T-cell (primary cell): ENCODE data around the gene DDIT3. TPM values are rescaled to one million over a fixed set of nuclear protein-coding genes. Genes with fewer than 3 reads are reported as not detected.
"Not testable (repeated sequence)": the region's sequence is repeated elsewhere in the genome, so short reads cannot be mapped to it uniquely, and the experiment has no call there.

Source experiments
- ATAC-seq, 4 experiments: fragments of 200-7000 bp in 3 of 4; fragments of 150-1000 bp in 1 of 4; cut with Tn5 transposase; replicated peaks in 1 of 4; 1 replicate in 3 of 4; 2 replicates in 1 of 4; pipeline ENCODE4 v1.10.0; 2021; ENCODE audit warnings: moderate library complexity in 3 of 4, mild to moderate bottlenecking in 2 of 4, moderate number of reproducible peaks in 1 of 4
- CTCF ChIA-PET, 2 donors: fragments of 300-600 bp; sonication (Branson Sonifier 250); formaldehyde crosslinking; loops; one replicate each; lab custom pipeline; 2022; ENCODE audit warnings: antibody characterized with exemption in 2 of 2; lab: Charles Lee
- POLR2A ChIA-PET, 2 donors: fragments of 300-600 bp; sonication (Branson Sonifier 250); formaldehyde crosslinking; loops; one replicate each; lab custom pipeline; 2022; ENCODE audit warnings: antibody characterized with exemption in 2 of 2; lab: Charles Lee
- DNase-seq, 35 experiments: peaks; one replicate each; pipeline versions ENCODE4 v3.0.0 to v3.0.0-alpha.2; 2013 to 2023
- H3K27ac ChIP-seq: one replicate; pipeline ENCODE4 v1.5.1; 2013; ENCODE audit warnings: low read length
- H3K27me3 ChIP-seq, 2 experiments: replicated peaks in 1 of 2; 1 replicate in 1 of 2; 2 replicates in 1 of 2; pipeline versions ENCODE4 v1.6.1 to v1.7.0; 2013; ENCODE audit warnings: low read length in 1 of 2, mixed read lengths in 1 of 2; ENCODE audit not compliant: control insufficient read depth in 2 of 2, insufficient read depth in 2 of 2; ENCODE audit errors: extremely low read depth in 1 of 2
- H3K36me3 ChIP-seq, 2 donors: 1 replicate in 1 of 2; 2 replicates in 1 of 2; pipeline versions ENCODE4 v1.6.1 to v1.7.0; 2013; ENCODE audit warnings: low read length in 1 of 2; ENCODE audit not compliant: control insufficient read depth in 2 of 2, insufficient read depth in 1 of 2; ENCODE audit errors: extremely low read depth in 1 of 2
- H3K4me1 ChIP-seq, 2 experiments: 1 replicate in 1 of 2; 2 replicates in 1 of 2; pipeline versions ENCODE4 v1.6.1 to v1.7.0; 2013; ENCODE audit warnings: low read length in 2 of 2, mixed read lengths in 1 of 2; ENCODE audit not compliant: insufficient read depth in 2 of 2, control insufficient read depth in 1 of 2; ENCODE audit errors: extremely low read depth in 1 of 2
- H3K4me3 ChIP-seq, 2 donors: 1 replicate in 1 of 2; 2 replicates in 1 of 2; pipeline versions ENCODE4 v1.5.1 to v1.7.0; 2013; ENCODE audit warnings: mild to moderate bottlenecking in 2 of 2, low read length in 1 of 2, moderate library complexity in 1 of 2; ENCODE audit not compliant: control insufficient read depth in 1 of 2; ENCODE audit errors: extremely low read depth in 1 of 2
- H3K9me3 ChIP-seq: 2 replicates; pipeline ENCODE4 v1.7.0; 2013
- H3K27ac Mint-ChIP-seq, 2 donors: one replicate each; pipeline ENCODE4 v1.8.0; 2020 to 2021; ENCODE audit warnings: mild to moderate bottlenecking in 2 of 2, mixed read lengths in 2 of 2
- H3K27me3 Mint-ChIP-seq, 2 donors: one replicate each; pipeline ENCODE4 v1.8.0; 2021 to 2022; ENCODE audit warnings: mixed read lengths in 2 of 2
- H3K36me3 Mint-ChIP-seq: one replicate; pipeline ENCODE4 v1.8.0; 2021; ENCODE audit warnings: mixed read lengths
- H3K4me1 Mint-ChIP-seq, 3 donors: one replicate each; pipeline ENCODE4 v1.8.0; 2020 to 2022; ENCODE audit warnings: mixed read lengths in 3 of 3, mild to moderate bottlenecking in 1 of 3
- H3K4me3 Mint-ChIP-seq, 3 donors: one replicate each; pipeline ENCODE4 v1.8.0; 2020 to 2022; ENCODE audit warnings: mild to moderate bottlenecking in 3 of 3, mixed read lengths in 3 of 3, moderate library complexity in 3 of 3
- H3K9me3 Mint-ChIP-seq, 3 donors: one replicate each; pipeline ENCODE4 v1.8.0; 2020 to 2022; ENCODE audit warnings: mixed read lengths in 3 of 3
- WGBS: methylation state at CpG from one replicate; pipeline ENCODE4 v1.1.5; 2013; ENCODE audit warnings: missing lambda C conversion rate; ENCODE audit not compliant: insufficient coverage; 5-methylcytosine and 5-hydroxymethylcytosine counted together
- total RNA-seq, 35 experiments: library from RNA in 6 of 35; stranded (reverse) in 6 of 35; fragments of 120-200 nt in 1 of 35; gene quantifications; one replicate each; pipeline versions ENCODE4 v1.2.1 to v1.2.4 and lab custom pipeline; 2013 to 2026

Gene DDIT3, protein sequence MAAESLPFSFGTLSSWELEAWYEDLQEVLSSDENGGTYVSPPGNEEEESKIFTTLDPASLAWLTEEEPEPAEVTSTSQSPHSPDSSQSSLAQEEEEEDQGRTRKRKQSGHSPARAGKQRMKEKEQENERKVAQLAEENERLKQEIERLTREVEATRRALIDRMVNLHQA
- total RNA-seq = 10 to 100 TPM; 34.5 to 93.5 (median 40.7) TPM
- 37.2 TPM for total RNA-seq (2013)
- 8.8 to 183 (median 33.6) reads per million in 29 experiments for total RNA-seq (lab: John Stamatoyannopoulos, UW)

DNA sequence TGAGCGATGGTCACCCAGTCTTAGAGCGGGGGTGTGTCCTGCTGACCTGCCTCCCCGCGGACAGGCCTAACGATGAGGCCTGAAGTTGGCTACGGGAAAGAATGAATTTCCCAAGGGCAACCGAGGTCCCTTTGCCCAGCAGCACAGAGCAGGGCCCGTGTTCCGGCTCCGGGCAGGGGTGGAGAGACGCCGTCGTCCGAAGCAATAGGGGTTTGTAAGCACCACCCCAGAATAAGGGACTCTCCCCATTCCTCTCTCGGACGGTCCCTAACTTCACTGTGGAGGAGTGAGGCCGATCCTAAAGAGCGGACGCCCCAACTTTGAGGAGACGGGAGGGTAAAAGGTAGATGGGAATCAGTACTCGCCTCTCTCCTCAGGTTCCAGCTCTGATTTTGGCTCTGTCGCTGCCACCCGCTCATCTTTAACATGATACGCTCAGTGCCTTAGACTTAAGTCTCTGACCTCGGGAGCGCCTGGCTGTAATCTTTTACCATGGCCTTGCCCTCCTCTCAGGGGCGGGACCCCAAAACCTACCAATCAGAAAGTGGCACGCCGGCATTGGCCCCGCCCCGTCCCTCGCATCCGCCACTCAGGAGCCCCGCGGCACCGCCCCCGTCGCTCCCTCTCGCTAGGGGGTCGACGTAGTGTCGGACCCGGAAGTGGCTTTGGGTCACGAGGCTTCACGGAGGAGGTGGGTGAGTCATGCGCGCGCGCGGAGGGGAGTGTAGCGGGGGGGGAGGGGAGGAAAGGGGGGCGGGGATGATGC lies at the start of gene DDIT3:
Gene DDIT3, minus strand, starts transcription at position 462 of the 766 bp plus-strand sequence. CDS start 3,108 bp downstream, outside the sequence.
- H3K4me1 Mint-ChIP-seq = peaks cover 57 to 64% (median 60%) of the 10 kb centered on the region in 3 donors
- ChIA-PET CTCF (interaction anchor here in 1 of 2 donors (1.2 to 1.6 kb wide), 2 partner anchors 40 to 43 kb away, joined by 3 to 4 read pairs; partner anchors contain the start of gene ARHGAP9), POLR2A (interaction anchor here in 1 of 2 donors (0.5 to 2.1 kb wide), 5 partner anchors 8 to 43 kb away, joined by 3 to 10 read pairs (median 4); partner anchors contain the start of gene ARHGAP9)
- under 1% methylated on average over 19 of the region's 52 CpGs for WGBS
- peak; percentile 77 to 82 (median 78) for ATAC-seq
- Histone ChIP-seq H3K27ac (peak within 1 kb of the TSS; percentile 100), H3K9me3 (no peaks in the 10 kb centered on the region), H3K27me3 (no peaks in the 10 kb centered on the region), H3K4me1 (peaks cover 25 to 59% of the 10 kb centered on the region in 2 experiments), H3K36me3 (peaks cover 0 to 41% of the 10 kb centered on the region in 2 donors), H3K4me3 (peak within 1 kb of the TSS; percentile 95 to 98)
- H3K27ac Mint-ChIP-seq = peak within 1 kb of the TSS; percentile 99 to 100
- peak; percentile 98 to 100 (median 99) for DNase-seq
- H3K27me3 Mint-ChIP-seq = no peaks in the 10 kb centered on the region
- H3K9me3 Mint-ChIP-seq = no peaks in the 10 kb centered on the region
- peak within 1 kb of the TSS; percentile 94 to 98 (median 94) for H3K4me3 Mint-ChIP-seq
- H3K36me3 Mint-ChIP-seq = peaks cover 33% of the 10 kb centered on the region

DNA sequence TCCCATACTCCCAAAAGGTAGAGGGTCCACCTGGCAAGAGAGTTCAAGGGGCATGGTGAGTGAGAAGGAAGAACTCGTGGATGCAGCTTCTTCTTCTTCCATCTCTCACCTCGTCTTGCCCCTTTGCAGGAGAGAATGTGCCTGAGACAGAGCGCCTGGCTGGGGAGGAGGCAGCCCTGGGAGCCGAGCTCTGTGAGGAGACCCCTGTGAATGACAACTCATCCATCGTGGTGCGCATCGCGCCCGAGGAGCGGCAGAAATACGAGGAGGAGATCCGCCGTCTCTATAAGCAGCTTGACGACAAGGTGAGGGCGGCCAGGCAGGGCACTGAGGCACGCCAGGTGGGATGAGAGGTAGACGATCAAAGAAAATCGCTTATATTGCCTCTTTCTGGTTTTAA lies 49.5 kb upstream of the DDIT3 start:
- no peaks in the 10 kb centered on the region for H3K9me3 ChIP-seq
- Mint-ChIP-seq H3K36me3 (no peaks in the 10 kb centered on the region), H3K4me3 (no peak overlapping the region), H3K9me3 (no peaks in the 10 kb centered on the region), H3K27me3 (peaks cover under 1 to 3% of the 10 kb centered on the region in 2 donors), H3K4me1 (no peaks in the 10 kb centered on the region), H3K27ac (no peak overlapping the region)
- ChIA-PET POLR2A (no interaction called here), CTCF (no interaction called here)
- H3K27ac ChIP-seq = no peak overlapping the region
- no peaks in the 10 kb centered on the region for H3K4me1 ChIP-seq
- no peak for DNase-seq
- H3K36me3 ChIP-seq = no peaks in the 10 kb centered on the region
- ATAC-seq = no peak
- 95% methylated on average over 13 of the region's 18 CpGs for WGBS
- H3K27me3 ChIP-seq = peaks cover 2 to 8% of the 10 kb centered on the region in 2 experiments
- H3K4me3 ChIP-seq = no peak overlapping the region

DNA sequence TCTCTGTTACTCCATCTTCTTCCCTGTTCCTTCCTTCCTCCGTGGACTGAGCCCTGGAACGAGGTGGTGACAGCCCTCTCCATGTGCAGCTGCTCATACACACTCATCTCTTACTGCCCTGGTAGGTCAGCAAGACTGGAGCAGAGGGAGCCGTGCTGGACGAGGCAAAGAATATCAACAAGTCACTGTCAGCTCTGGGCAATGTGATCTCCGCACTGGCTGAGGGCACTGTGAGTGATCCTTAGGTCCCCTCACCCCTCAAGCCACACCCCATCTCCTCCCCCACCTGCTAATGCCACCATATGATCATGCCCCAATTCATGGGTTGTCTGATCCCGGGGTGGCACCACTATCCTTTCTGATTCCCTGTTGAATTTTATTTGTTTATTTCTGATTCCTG lies 48.5 kb upstream of the DDIT3 start:
- no peaks in the 10 kb centered on the region for H3K36me3 ChIP-seq
- H3K27me3 Mint-ChIP-seq = peaks cover 5 to 9% of the 10 kb centered on the region in 2 donors
- H3K27ac Mint-ChIP-seq = no peak overlapping the region
- H3K27me3 ChIP-seq = peaks cover 5 to 8% of the 10 kb centered on the region in 2 experiments
- no peaks in the 10 kb centered on the region for H3K4me1 Mint-ChIP-seq
- POLR2A ChIA-PET = no interaction called here
- DNase-seq = no peak
- no peak overlapping the region for H3K4me3 Mint-ChIP-seq
- no peak overlapping the region for H3K27ac ChIP-seq
- no peak for ATAC-seq
- H3K4me1 ChIP-seq = no peaks in the 10 kb centered on the region
- H3K4me3 ChIP-seq = no peak overlapping the region
- H3K9me3 ChIP-seq = no peaks in the 10 kb centered on the region
- CTCF ChIA-PET = no interaction called here
- WGBS = 93% methylated on average over 3 of the region's 6 CpGs
- no peaks in the 10 kb centered on the region for H3K9me3 Mint-ChIP-seq
- H3K36me3 Mint-ChIP-seq = no peaks in the 10 kb centered on the region

DNA sequence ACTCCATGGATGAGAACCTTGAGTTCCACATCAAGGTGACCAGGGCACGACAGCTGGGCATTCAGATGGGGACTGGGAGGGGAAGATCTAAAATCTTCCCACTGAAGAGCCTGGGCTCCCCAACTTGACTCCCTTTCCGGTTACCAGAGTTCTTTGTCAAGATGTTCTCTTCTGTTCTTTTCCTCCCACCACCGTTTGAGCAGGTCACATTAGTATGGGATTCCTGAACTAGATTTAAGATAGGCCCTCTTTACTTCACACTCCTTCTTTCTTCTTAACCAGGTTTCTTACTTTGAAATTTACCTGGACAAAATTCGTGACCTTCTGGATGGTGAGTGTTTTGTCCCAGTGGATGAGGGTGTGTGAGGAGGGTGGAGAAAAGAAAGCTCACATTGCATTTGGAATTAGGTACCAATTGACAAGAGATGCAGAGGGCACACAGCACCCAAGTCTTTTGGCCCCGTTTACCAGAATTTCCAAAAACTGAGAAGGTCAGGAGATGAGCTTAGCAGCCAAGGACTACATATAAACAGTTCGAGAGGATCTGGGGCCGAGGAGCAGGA lies 43.9 kb upstream of the DDIT3 start:
- H3K27ac Mint-ChIP-seq = no peak overlapping the region
- Histone ChIP-seq H3K4me1 (no peaks in the 10 kb centered on the region), H3K27me3 (peaks cover 6% of the 10 kb centered on the region in 2 experiments), H3K9me3 (no peaks in the 10 kb centered on the region), H3K36me3 (no peaks in the 10 kb centered on the region), H3K27ac (no peak overlapping the region), H3K4me3 (no peak overlapping the region)
- H3K9me3 Mint-ChIP-seq = no peaks in the 10 kb centered on the region
- ATAC-seq (no peak), DNase-seq (no peak)
- 72% methylated on average over 3 of the region's 7 CpGs for WGBS
- CTCF ChIA-PET = no interaction called here
- POLR2A ChIA-PET = no interaction called here
- H3K36me3 Mint-ChIP-seq = no peaks in the 10 kb centered on the region
- no peaks in the 10 kb centered on the region for H3K4me1 Mint-ChIP-seq
- peaks cover 10 to 19% of the 10 kb centered on the region in 2 donors for H3K27me3 Mint-ChIP-seq
- no peak overlapping the region for H3K4me3 Mint-ChIP-seq

DNA sequence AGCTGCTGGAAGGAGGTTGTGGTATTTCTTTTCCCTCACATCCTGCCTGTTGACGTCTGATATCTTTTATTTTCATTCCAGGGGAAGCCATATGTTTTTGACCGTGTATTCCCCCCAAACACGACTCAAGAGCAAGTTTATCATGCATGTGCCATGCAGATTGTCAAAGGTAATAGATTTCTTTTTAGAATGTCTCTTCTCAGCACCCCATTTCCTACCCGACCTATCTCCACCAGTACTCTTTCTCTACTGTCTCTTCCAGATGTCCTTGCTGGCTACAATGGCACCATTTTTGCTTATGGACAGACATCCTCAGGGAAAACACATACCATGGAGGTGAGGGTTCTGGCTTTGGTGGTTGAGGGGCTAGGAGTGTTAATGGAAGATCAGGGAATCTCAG lies 43.0 kb upstream of the DDIT3 start:
- ChIA-PET POLR2A (interaction anchor here in 1 of 2 donors (0.7 kb wide), 1 partner anchor 19 kb away, joined by 6 read pairs; no protein-coding TSS in a partner anchor), CTCF (no interaction called here)
- no peaks in the 10 kb centered on the region for H3K4me1 ChIP-seq
- no peak overlapping the region for H3K4me3 Mint-ChIP-seq
- no peak overlapping the region for H3K4me3 ChIP-seq
- ATAC-seq (no peak), DNase-seq (no peak)
- no peaks in the 10 kb centered on the region for H3K36me3 ChIP-seq
- peaks cover 10 to 19% of the 10 kb centered on the region in 2 donors for H3K27me3 Mint-ChIP-seq
- H3K9me3 ChIP-seq = no peaks in the 10 kb centered on the region
- H3K9me3 Mint-ChIP-seq = no peaks in the 10 kb centered on the region
- H3K27ac Mint-ChIP-seq = no peak overlapping the region
- H3K27me3 ChIP-seq = peaks cover 6 to 8% of the 10 kb centered on the region in 2 experiments
- no CpG with 5 or more reads among the region's 4 CpGs for WGBS
- H3K4me1 Mint-ChIP-seq = no peaks in the 10 kb centered on the region
- no peaks in the 10 kb centered on the region for H3K36me3 Mint-ChIP-seq
- H3K27ac ChIP-seq = no peak overlapping the region

DNA sequence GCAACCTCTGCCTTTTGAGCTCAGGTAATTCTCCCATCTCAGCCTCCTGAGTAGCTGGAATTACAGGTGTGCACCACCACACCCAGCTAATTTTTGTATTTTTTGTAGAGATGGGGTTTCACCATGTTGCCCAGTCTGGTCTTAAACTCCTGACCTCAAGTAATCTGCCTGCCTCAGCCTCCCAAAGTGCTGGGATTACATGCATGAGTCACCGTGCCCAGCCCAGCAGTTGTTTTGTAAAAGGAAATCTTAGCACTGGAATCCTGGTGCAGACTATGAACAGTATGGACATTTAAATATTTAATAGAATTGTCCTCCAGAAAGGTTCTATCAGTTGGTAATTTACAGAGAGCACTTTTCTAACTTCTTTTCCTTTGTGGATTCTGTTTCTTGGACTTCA lies 40.8 kb upstream of the DDIT3 start:
- ATAC-seq, H3K36me3 Mint-ChIP-seq, H3K36me3 ChIP-seq, H3K4me1 Mint-ChIP-seq, DNase-seq, H3K9me3 ChIP-seq, H3K4me3 ChIP-seq, H3K4me3 Mint-ChIP-seq, CTCF ChIA-PET, POLR2A ChIA-PET, H3K9me3 Mint-ChIP-seq, H3K27ac ChIP-seq, H3K4me1 ChIP-seq, H3K27me3 ChIP-seq, H3K27ac Mint-ChIP-seq: not testable (repeated sequence)
- peaks cover 10 to 19% of the 10 kb centered on the region in 2 donors for H3K27me3 Mint-ChIP-seq
- no CpG with 5 or more reads among the region's 1 CpG for WGBS
